Measurements from ENCODE around the gene SMPD1.
"Not testable (repeated sequence)": the region's sequence is repeated elsewhere in the genome, so short reads cannot be mapped to it uniquely, and the experiment has no call there.

SMPD1 gene

DNA sequence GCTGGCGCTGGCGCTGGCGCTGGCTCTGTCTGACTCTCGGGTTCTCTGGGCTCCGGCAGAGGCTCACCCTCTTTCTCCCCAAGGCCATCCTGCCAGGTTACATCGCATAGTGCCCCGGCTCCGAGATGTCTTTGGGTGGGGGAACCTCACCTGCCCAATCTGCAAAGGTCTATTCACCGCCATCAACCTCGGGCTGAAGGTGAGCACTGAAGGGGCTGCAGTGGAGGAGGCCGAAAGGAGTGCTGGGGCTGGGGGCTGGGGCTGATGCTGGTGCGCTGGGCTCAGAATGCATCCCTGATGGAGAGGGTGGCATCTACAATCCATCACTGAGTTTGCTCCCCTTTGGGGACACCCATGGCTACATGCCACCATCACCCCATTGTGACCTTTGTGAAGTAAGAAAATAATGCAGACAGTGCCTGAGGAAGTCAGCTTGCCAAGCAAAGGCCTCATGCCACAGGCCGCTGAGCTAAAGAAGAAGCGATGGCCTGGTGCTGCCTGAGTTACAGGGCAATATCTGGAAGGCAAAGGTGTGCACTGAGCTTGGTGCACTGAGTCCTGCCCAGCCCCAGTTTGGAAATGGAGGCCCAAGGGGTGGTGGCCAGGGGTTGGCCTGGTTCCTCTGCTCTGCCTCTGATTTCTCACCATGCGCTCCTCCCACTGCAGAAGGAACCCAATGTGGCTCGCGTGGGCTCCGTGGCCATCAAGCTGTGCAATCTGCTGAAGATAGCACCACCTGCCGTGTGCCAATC lies 620 bp downstream of the SMPD1 start:
- no peak for DNase-seq

DNA sequence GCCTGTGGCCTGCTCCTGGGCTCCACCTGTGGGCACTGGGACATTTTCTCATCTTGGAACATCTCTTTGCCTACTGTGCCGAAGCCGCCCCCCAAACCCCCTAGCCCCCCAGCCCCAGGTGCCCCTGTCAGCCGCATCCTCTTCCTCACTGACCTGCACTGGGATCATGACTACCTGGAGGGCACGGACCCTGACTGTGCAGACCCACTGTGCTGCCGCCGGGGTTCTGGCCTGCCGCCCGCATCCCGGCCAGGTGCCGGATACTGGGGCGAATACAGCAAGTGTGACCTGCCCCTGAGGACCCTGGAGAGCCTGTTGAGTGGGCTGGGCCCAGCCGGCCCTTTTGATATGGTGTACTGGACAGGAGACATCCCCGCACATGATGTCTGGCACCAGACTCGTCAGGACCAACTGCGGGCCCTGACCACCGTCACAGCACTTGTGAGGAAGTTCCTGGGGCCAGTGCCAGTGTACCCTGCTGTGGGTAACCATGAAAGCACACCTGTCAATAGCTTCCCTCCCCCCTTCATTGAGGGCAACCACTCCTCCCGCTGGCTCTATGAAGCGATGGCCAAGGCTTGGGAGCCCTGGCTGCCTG lies 1.4 kb downstream of the SMPD1 start:
- no peak for DNase-seq

DNA sequence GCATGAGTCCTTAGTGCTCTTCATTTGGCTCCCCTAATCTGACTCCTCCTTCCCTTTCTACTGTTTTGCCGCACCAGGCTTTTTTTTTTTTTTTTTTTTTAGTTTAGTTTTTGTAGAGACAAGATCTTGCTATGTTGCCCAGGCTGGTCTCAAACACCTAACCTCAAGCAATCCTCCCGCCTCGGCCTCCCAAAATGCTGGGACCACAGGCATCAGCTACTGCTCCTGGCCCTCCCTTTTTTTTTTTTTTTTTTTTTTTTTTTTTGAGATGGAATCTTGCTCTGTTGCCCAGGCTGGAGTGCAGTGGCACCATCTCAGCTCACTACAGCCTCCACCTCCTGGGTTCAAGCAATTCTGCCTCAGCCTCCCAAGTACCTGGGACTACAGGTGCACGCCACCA lies 2.0 kb downstream of the SMPD1 start:
- not testable (repeated sequence) for DNase-seq

DNA sequence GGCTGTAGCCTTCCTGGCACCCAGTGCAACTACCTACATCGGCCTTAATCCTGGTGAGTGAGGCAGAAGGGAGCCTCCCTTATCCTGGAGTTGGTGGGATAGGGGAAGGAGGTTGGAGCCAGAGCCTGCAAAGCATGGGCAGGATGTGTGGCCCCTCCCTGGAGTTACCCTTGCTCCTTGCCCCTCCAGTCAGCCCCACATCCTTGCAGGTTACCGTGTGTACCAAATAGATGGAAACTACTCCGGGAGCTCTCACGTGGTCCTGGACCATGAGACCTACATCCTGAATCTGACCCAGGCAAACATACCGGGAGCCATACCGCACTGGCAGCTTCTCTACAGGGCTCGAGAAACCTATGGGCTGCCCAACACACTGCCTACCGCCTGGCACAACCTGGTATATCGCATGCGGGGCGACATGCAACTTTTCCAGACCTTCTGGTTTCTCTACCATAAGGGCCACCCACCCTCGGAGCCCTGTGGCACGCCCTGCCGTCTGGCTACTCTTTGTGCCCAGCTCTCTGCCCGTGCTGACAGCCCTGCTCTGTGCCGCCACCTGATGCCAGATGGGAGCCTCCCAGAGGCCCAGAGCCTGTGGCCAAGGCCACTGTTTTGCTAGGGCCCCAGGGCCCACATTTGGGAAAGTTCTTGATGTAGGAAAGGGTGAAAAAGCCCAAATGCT lies 3.9 kb downstream of the SMPD1 start:
- DNase-seq = no peak

DNA sequence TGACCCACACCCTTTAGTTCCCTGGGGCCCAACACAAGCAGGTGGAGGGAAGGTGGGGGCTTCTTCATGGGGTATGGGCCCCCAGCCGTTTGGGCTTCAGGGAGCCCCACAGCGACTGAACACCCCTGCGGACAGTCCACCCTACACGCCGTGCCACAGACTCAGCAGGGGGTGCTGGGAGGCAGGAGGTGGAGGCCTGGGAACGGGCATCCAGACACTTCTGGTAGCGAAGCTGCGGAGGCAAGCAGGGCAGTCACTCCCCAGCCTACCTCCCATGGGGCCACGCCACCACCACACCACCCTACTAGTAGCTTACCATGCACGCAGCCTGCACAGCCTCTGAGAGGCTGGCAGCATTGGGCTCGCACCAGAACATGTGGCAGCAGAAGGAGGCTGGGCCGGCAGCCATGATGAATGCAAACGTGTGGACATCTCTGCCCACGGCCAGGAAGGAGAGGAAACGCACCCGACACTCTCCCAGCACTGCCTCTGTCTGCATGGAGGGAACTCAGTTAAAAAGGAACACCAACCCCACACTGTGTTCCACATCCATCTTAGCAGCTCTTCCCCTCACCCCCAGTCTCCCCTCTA lies 5.3 kb downstream of the SMPD1 start:
- DNase-seq = no peak

DNA sequence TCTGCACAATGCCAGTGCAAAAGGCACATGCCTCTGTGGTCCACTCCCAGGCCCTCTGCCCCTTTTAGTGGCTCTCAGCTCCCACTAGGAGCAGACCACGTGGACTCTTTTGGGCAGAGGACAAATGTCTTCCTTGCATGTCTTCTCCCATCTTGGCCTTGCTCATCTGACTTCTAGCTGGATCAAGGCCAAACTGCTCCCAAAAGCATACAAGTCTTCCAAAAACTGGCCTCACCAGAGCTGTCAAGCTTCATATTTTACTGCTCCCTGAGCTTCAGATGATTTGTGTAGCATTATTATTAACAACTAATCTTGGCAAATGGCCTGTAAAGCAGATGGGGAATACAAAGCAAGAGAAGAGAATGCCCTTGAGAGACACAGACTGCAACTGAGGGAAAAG lies 6.9 kb downstream of the SMPD1 start:
- DNase-seq = no peak

DNA sequence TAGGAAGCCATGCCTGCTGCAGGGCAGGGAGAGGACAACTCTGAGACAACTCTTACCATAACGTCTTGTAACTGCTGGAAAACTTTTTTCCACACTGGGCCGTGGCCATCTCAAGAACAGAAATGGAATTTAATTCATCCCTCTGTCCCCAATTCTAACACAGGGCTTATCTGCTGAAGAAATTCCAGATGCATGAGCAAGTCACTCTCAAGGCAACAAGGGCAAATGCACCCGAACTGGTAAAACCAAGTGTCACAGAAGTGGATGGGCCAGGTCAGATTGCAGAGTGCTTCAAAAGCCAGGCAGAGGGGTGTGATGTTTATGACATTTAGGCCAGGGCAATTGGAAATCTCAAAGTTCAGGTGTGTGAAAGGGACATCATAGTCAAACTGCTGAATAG lies 7.4 kb downstream of the SMPD1 start:
- DNase-seq = no peak

DNA sequence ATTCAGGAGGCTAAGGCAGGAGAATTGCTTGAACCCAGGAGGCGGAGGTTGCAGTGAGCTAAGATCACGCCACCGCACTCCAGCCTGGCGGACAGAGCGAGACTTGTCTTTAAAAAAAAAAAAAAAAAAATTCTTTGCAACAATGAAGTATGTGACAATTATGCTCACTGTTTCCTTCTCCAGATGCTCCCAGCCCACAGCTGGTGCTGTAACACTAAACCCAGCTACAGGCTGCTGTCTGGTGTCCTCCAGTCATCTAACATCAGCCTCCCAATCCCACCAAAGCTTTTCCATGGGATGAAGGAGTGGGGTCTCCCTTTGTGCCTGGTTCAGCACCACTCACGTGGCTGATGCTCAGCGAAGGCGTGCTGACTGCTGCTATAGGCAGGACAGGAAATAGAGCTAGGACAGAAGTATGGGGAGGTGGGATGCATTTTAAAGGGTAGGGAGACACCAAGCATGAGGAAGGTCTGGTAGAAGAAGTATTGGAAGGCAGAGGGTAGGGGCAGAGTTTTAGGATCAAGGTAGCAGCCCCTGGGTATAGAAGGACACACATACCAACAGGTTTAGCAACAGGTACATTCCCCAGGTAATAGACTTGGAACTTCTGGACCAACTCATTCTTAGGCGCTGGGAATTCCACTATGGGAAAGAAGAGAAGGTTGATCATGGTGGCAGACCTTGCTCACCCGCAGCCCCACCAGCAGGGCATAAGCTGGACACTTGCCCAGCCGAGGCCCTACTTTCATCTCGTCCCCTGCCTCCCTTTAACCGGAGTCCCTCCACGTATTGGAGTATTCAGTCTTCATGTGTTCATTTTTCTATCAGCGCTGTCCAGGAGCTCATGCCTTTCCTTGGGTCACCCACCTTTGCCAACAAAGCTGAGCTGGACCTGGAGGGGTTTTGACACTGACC lies 10.4 kb downstream of the SMPD1 start:
- no peak for DNase-seq

DNA sequence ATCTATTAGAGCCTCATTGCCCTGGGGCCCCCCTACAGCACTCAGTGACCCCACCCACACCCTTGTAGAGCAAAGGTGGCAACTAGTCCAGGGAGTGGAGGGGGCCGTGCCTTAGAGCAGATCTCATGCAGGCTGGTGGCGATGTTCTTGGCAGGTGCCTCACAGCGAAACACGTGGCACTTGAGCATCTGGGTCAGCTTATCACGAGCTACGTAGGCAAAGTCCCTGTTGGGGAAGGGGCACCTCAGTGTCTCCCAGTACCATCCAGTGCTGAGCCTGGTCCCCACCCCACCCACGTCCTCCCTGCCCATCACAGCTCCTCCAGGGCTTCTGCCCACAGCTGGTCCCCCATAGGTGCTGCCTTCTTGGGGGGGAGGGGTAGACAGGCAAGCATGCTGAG lies 11.2 kb downstream of the SMPD1 start:
- DNase-seq = no peak

DNA sequence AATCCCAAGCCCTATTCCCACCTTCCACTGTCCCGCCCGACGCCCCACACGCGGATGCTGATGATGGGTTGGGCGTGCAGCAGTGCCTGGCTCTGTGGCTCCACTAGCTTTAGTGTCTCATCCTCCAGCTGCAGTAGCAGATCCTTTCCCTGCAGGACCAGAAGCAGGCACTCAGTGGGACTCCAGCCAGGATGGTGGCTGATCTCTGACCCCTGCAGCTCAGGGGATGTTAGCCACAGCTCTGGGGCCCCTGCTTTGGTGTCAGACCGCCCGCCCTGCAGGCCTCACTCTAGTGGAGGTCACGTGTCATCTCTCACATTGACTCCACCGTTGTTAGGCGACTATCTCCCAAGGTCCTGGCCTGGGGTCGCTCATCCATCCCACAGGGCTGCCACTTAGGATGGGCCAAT lies 11.8 kb downstream of the SMPD1 start:
- DNase-seq = no peak

DNA sequence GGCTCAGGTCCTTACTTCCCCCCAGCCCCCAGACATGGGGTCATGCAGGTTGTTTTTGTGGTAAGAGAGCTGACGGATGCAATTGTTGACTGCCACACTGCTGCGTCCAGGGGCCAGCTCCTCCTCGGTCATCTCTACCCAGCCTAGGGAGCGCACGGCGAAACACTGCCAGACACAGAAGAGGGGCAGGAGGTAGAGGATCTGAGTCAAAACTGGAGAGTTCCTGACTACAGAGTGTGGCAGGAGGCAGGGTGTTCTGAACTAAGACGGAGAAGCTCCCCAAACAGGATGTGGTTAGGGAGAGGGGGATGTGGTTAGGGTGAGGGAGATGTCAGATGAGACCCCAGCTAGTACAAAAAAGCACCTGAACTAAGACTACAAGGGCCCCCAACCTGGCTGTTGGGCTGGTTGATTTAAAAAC lies 12.3 kb downstream of the SMPD1 start:
- DNase-seq = no peak

DNA sequence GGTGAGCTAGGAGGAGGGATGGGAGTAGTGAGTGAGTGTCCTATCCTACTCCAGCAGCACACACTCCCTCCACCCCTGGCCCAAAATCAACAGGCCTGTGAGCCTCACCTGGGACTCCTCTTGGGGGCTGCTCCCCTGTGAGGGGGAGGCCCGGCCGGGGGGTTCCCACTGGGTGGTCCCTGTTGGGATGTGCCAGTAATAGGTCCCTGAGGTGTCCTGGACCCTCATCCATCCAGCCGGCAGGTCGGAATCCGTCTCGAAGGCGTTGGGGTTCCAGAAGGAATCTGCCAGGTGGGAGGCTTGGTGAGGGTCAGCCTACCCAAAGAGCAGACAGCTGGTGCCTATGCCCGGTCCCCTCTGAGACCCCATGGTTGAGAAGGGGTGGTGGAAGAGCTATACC lies 13.3 kb downstream of the SMPD1 start:
- DNase-seq = no peak

DNA sequence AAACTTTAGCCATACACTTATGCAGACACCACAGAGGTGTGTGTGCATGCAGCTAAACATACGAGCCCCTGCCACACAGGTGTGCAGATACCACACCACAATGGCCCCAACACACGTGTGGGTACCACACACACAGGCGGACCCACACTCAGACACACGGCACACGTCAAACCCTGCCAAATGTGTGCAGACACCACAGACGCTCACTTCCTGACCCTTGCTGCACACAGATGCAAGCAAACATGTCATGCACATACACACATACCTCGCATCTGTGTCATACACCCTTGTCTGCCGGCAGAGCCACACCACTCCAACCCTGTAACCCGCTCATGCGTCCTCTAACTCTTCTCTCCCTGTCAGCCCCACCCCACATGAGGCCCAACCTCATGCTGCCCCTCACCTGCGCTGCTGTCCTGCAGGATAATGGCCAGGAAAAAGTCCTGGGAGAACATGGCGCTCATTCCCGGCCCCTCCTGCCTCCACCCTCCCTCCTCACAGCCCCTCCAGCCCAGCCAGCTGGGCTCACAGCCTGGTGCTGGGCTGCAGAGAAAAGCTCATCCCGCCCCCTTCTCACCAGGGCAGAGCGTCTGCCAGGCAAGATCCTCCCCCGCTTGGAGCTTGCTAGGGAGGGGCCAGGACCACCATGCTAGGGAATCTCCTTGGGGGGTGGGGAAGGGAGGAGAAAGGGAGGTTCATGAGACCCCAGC lies 14.2 kb downstream of the SMPD1 start:
- no peak for DNase-seq

DNA sequence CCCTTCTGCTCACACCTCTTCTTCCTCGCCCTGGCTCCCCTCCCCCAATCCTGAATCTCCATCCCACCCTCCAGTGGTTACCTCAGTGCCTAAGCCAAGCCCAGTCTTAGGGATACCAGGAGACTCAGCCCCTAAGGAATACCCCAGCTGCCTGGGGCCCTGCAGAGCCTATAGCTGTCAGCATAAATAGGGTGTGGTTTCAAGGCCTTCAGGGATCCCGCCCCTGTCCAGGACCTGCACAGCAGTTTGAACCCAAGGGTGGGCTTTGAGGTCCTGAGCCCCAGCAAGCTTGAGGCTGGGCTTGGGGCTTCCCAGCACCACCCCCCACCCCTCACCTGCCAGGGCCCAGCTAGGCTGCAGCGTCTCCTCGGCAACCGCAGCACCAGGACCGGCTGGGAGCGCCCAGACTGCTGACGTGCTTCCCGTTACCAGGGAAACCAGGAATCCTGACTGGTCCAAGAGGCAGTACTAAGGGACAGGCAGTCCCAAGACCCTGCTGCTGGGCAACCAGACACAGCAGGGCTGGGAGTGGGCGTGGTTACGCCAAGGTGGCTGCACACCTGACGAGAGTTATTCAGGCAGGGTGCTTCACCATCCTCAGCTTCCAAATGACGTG lies 14.9 kb downstream of the SMPD1 start:
- no peak for DNase-seq

DNA sequence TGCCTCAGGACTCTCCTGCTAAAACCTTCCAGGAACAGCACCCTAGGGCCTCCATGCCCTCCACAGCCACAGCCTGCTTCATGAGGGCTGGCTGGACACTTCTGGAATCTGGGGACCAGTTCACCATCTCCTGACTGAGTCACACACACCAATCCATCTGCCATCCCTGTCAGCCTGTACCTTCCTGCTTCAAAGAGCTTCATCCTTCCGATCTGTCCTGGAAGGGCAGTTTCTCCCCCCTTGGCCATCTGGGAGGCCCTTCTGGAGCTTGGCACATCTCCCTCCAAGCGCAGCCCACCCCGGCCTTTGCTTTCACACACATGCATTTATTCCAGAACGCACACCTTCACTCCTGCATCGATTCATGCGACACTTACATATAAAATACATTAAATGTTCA lies 15.6 kb downstream of the SMPD1 start:
- no peak for DNase-seq

DNA sequence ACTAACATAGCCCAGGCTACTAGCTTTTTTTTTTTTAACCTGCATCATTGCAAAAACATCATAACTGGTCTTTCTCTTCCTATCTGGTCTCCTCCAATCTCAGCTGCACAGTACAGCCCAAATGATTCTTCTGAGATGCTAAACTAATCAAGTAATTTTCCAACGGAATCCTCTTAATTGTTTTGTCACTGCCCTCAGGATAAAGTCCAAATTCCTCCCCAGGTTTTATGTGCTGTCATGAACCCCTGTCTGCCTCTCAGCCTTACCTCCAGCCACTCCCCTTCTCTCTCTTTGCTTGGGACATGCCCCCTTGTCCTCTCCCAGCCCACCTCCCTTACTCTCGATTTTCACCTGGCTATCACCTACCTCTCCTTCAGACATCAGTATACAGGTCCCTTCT lies 16.1 kb downstream of the SMPD1 start:
- no peak for DNase-seq

DNA sequence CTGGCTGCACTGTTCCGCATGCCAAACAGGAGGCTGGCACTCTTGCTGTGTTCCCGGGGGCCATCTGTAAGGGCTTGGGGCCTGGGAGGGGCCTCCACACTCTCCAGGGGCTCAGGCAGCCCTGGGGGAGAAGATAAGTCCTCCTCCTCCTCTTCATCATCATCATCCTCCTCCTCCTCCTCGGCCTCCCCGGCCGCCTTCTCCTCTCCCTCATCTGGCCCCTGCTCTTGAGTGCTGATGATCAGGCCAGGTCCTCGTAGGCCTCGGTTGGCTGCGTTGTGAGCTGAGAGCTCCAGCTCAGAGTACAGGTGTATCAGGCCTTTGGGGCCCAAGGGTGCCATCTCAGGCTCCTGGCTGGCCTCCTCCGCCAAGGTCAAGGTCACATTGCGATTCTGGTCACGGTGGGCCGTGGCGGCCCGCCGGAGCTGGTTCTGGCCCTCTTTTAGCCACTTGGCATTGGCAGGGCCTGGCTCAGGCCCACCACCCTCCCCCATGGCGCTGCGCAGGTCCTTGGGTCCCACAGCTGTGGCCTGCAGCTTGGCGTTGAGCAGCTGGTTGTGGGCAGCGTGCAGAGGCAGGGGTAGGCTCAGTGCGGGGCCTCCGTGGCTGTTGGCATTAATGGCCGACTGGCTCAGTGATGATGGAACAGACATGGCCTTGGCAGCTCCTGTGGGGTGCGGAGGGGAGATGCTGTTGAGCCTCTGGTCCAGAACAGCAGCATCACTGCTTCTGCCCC lies 20.6 kb downstream of the SMPD1 start:
- no peak for DNase-seq

DNA sequence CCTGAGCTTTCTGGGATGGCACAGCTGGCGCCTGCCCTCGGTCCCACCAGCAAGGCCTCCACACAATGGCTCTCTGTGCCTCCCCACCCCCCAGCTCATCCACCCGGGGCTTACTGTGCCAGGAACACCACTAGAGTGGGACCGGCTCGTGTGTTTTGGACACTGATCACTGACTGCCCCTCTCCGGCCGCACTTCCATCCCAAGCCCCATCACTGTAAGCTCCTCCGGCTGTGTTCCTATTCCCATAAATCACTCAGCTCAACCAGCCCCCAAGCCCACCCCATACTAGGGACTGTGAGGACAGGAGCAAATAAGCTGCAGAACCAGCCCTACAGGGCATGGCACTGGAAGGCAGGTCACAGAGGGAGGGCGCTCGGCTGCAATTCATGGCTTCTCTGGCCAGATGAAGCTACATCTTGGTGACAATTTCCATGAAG lies 21.3 kb downstream of the SMPD1 start:
- no peak for DNase-seq

DNA sequence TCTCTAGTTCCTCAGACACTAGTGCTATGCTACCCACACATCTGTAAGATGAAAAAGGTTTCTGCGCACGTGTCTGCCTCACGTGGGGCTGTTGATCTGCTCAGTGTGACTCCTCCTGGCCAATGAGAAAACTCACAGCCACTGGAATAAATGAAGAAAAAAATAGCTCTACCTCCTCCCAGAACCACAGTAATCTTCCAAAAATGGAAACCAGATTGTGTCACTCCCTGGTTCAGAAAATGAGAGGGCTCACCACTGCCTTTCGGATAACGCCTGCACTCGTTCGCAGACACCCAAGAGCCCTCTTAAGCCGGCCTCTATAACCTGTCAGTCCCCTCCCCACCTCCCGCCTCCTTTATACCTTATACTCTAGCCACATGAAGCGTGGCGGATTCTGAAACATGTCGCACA lies 23.5 kb downstream of the SMPD1 start:
- no peak for DNase-seq

DNA sequence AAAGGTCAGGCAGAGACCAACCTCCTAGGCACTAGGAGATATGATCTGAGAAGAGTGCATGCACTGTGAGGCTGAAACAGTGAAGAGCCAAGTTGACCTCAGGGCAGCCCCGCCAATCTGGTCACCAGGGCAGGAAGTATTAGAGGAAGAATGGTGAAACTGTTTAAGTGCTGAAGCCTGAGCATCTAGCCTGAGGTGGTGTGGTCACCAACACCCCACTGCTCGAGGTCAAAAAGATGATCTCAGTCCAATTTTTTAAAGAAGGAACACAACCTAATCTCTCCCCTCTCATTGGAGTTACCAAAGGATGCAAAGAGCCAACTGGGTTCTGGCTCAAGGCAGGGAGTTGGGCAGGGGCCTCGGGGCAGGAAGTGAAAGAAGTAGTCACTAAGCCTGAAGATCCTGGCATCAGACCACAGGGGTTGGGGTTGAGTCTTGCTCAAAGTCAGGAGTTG lies 24.6 kb downstream of the SMPD1 start:
- DNase-seq = no peak

DNA sequence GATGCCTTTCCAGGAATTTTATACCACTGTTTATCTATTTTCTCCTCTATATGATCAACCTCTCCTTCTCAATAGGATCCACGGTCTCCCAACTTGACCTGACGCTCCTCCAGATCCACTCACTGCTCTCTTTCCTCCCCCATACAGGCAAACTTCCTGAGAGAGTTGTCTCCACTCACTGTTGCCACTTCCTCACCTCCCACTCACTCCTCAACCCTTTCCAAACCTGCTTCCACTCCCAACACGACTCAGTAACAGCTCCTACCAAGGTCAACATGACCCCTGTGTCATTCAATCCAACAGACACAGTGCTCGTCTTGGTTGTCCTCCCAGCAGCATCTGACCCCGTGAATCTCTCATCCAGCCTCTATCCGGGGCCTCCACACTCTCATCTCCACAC lies 25.5 kb downstream of the SMPD1 start:
- no peak for DNase-seq

Data from NCI-H510A treated with DMSO at 0.1 percent for 48 hours (cell line).